LNCaP clone FGC (cell line): ENCODE results near the gene DCAF8.

Experiments used
- DNase-seq: peaks from one replicate; pipeline ENCODE4 v3.0.0-alpha.2; 2011; ENCODE audit warnings: low read depth
- H3K4me3 ChIP-seq: 2 replicates; pipeline ENCODE4 v1.5.1; 2011; ENCODE audit warnings: mild to moderate bottlenecking, low read depth, low read length, control low read depth
- CTCF ChIP-seq: IDR thresholded peaks from 2 replicates; pipeline ENCODE4 v1.5.1; 2012; ENCODE audit warnings: mild to moderate bottlenecking; ENCODE audit not compliant: control insufficient read depth, insufficient read depth; ENCODE audit errors: extremely low read depth

DCAF8 gene

GRCh38 chr1:160210561-160210960, 51.8 kb downstream of the DCAF8 start:
- DNase-seq = no peak
- H3K4me3 ChIP-seq = no peak overlapping the region
- TF ChIP-seq CTCF = no peak

DNA sequence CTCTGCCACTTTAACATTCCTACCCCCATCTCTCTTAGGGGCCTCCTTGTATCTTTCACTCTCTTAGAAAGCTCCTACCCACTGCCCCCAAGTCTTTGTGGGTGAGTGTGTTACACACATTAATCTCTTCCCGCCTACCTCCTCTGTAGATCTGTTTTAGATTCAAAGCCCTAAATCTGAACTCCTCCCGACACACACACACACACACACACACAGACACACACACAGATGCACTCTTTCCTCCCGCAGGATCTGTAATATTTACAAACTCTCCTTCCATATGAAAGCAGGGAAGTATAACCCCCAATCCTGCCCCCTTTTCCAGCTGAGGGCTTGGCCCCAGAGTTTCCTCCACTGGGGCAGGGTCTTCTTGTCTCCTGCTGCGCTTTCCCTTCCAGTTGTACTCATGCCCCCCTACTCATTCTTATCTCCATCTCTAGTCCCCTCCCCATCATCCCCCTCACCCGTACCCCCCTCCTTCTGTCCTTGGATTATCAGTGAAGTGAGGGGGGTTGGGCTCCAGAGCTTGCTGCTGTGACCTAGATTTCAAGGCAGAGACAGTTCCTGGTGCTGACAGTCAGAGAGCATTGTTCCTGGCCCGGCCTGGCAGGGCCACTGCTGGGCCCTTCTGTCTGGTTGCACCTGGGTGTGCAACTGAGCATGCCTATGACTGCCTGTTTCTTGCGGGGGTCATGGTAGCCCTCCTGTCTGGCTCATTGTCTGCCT, 52.9 kb downstream of the DCAF8 start:
- no peak for DNase-seq
- no peak overlapping the region for H3K4me3 ChIP-seq
- TF ChIP-seq CTCF = no peak

GRCh38 chr1:160208557-160209320, 53.6 kb downstream of the DCAF8 start:
- DNase-seq = no peak
- TF ChIP-seq CTCF = no peak

DNA sequence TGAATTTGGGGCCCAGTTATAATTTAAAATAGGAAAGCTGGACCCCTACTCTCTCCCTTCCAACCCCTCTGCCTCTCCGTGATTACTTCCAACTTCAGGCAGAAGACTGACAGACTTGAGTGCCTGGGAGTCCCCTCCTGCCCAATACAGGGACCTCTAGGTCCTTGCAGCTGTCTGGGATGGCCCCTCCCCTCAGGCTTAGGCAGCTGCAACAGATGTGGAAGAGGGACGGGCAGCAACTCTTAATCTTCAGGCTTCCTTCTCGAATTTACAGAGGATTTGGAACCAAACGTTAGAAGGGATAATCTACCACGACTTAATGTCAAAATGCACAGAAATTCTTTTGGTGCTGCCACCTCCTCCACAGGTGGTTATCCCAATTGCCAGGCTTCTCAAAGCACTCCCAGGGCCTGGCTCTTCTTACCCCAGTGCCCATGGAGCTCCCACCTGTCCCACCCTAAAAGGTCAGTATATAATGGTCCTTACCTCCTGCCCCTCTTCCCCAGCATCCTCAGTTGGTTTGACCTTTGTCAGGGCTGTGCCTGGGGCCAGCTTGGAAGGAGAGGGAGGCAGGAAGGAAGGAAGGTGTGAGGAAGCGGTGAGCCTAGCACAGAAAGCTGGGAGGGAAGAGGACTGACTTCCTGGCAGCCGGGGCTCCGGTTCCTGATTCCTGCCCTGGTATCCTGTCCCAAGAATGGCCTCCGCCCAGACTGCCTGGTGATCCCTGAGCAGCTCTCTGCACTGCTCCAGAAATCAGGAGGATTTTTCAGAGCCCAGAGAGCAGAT, 54.4 kb downstream of the DCAF8 start:
- no peak for TF ChIP-seq CTCF
- no peak overlapping the region for H3K4me3 ChIP-seq
- no peak for DNase-seq

More at GRCh38 chr1:160208557-160209320, 53.6 kb downstream of the DCAF8 start:
- H3K4me3 ChIP-seq = no peak overlapping the region

GRCh38 chr1:160207118-160207650, 55.2 kb downstream of the DCAF8 start:
- TF ChIP-seq CTCF = no peak
- no peak overlapping the region for H3K4me3 ChIP-seq
- no peak for DNase-seq

DNA sequence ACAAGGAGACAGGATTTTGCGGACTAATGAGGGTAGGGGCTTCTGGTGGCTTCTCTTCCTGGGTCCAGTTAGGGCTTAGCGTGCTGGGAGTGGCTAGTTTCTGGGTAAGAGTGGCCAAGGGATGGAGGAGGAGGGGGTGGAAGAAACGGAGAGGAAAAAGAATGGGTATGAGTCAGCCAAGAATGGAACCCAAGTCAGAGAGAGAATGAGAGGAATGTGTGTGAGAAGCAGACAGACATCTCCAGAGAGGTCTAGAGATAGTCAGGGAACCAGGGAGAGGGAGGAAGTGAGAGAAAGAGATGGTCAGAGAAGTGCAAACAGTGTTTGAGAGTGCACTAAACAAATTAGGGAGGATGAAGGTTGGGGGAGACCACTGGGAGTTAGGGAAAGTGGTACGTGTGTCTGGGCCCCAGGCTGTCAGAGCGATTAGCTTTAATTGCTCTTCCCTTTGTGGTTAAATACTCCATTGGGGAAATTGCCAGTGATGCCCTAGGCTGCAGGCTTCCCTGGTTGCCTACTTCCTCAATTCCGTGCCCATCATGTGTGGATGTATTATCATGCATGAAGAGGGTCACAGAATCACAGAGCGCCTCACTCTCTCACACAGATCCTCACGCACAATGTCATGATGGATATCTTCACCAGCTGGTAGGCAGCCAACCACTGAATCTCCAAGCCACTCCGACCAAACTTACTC, 55.8 kb downstream of the DCAF8 start:
- DNase-seq = no peak
- H3K4me3 ChIP-seq = peak overlapping the region; percentile 92
- no peak for TF ChIP-seq CTCF
